Activated T-helper 2 cell treated with anti-CD3 and anti-CD28 coated beads, Interferon-gamma antibody, Interleukin-2, Interleukin-4, amounts not matched to agents 10 μg/mL and 5 μg/mL and 100 μg/mL, durations not matched to agents 14 hours and 24 hours and 36 hours (primary cell): ENCODE results near the gene ZC3H6. TPM values are rescaled to one million over a fixed set of nuclear protein-coding genes. Genes with fewer than 3 reads are reported as not detected.

Experiments
- DNase-seq: peaks from one replicate; pipeline ENCODE4 v3.0.0; 2021; ENCODE audit warnings: low spot score
- H3K27ac Mint-ChIP-seq: one replicate; pipeline ENCODE4 v1.8.0; 2021; ENCODE audit warnings: mixed read lengths
- H3K27me3 Mint-ChIP-seq: one replicate; pipeline ENCODE4 v1.8.0; 2021; ENCODE audit warnings: low read depth, mixed read lengths
- H3K36me3 Mint-ChIP-seq: one replicate; pipeline ENCODE4 v1.8.0; 2021; ENCODE audit warnings: low read depth, mixed read lengths
- H3K4me1 Mint-ChIP-seq: one replicate; pipeline ENCODE4 v1.8.0; 2021; ENCODE audit warnings: low read depth, mixed read lengths
- H3K4me3 Mint-ChIP-seq: one replicate; pipeline ENCODE4 v1.8.0; 2021; ENCODE audit warnings: low read depth, mild to moderate bottlenecking, moderate library complexity, mixed read lengths
- H3K9me3 Mint-ChIP-seq: one replicate; pipeline ENCODE4 v1.8.0; 2021; ENCODE audit warnings: mixed read lengths
- intact Hi-C: fragments of 100-400 bp; cut with micrococcal nuclease; formaldehyde crosslinking; loops from one replicate; pipeline ENCODE4 v1.15.1; 2023
- total RNA-seq: library from RNA; stranded (reverse); gene quantifications from 2 replicates; pipeline ENCODE4 v1.2.3, GENCODE V29; 2022

ZC3H6 gene
- total RNA-seq, 1 donor from 2014 or later = 8.2 TPM

GRCh38 chr2:112314856-112315255 is 39.5 kb downstream of the ZC3H6 start:
- intact Hi-C loops = no loop called here
- Mint-ChIP-seq H3K27ac (no peak overlapping the region), H3K27me3 (no peaks in the 10 kb centered on the region), H3K9me3 (no peaks in the 10 kb centered on the region), H3K36me3 (peaks cover 9% of the 10 kb centered on the region), H3K4me3 (no peak overlapping the region), H3K4me1 (no peaks in the 10 kb centered on the region)
- DNase-seq = no peak

- Mint-ChIP-seq H3K27me3 (no peaks in the 10 kb centered on the region), H3K4me1 (no peaks in the 10 kb centered on the region), H3K9me3 (no peaks in the 10 kb centered on the region), H3K27ac (no peak overlapping the region), H3K4me3 (no peak overlapping the region), H3K36me3 (peaks cover 3% of the 10 kb centered on the region)
- no peak for DNase-seq
- intact Hi-C loops = no loop called here
Measured at GRCh38 chr2:112317303-112318158, 42.1 kb downstream of the ZC3H6 start.

- Mint-ChIP-seq H3K4me3 (no peak overlapping the region), H3K27me3 (no peaks in the 10 kb centered on the region), H3K9me3 (no peaks in the 10 kb centered on the region), H3K4me1 (no peaks in the 10 kb centered on the region), H3K27ac (no peak overlapping the region), H3K36me3 (peaks cover 5% of the 10 kb centered on the region)
- DNase-seq = no peak
- intact Hi-C loops = no loop called here
Measured at GRCh38 chr2:112318515-112318914, 43.1 kb downstream of the ZC3H6 start.

GRCh38 chr2:112321375-112322320 is 46.3 kb downstream of the ZC3H6 start:
- H3K27ac Mint-ChIP-seq = no peak overlapping the region
- no peak overlapping the region for H3K4me3 Mint-ChIP-seq
- no peaks in the 10 kb centered on the region for H3K27me3 Mint-ChIP-seq
- H3K4me1 Mint-ChIP-seq = no peaks in the 10 kb centered on the region
- no peak for DNase-seq
- peaks cover 10% of the 10 kb centered on the region for H3K36me3 Mint-ChIP-seq
- intact Hi-C loops = no loop called here
- H3K9me3 Mint-ChIP-seq = no peaks in the 10 kb centered on the region

DNA sequence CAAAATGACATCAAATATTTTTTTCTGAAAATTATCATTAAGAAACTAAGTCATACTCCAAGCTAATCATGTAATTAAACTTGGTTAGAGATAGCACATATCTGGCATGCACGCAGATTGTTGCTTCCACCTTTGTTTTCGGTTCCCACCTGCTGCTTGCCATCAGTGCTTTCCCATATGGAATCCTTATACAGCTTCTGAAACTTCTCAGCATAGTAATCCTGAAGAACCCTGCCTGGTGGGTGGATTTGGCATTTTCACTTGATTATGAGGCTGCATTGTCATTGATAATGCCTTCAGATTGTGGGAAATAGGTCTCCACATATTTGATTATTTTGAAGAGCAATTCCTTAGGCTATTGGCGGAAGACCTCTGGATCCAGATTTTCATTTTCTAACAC is 47.5 kb downstream of the ZC3H6 start:
- Mint-ChIP-seq H3K36me3 (peaks cover 22% of the 10 kb centered on the region), H3K4me3 (no peak overlapping the region), H3K27ac (no peak overlapping the region), H3K9me3 (peaks cover 3% of the 10 kb centered on the region), H3K27me3 (no peaks in the 10 kb centered on the region), H3K4me1 (no peaks in the 10 kb centered on the region)
- intact Hi-C loops = no loop called here
- DNase-seq = no peak

DNA sequence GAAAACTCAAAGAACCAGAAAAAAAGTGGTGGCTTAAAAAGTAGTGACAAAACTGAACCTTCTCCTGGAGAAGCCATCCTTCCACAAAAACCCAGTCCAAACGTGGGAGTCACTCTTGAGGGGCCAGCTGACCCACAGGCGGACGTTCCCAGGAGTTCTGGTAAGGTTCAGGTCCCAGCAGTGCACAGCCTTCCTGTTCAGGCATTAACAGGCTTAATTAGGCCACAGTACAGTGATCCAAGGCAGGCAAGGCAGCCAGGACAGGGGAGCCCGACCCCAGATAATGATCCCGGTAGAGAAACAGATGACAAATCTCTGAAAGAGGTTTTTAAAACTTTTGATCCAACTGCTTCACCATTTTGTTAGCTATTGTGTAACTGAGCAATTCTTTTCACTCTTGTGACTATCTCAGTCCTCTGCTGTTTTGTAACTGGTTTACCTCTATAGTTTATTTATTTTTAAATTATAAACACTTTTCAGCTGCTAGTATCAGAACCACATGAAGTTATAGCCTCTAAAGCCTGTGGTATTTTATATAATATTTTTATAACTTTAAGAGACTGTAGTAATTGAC is 56.8 kb downstream of the ZC3H6 start:
- no peak overlapping the region for H3K4me3 Mint-ChIP-seq
- intact Hi-C loops = no loop called here
- H3K36me3 Mint-ChIP-seq = peaks cover 19% of the 10 kb centered on the region
- peaks cover 6% of the 10 kb centered on the region for H3K9me3 Mint-ChIP-seq
- no peak overlapping the region for H3K27ac Mint-ChIP-seq
- H3K4me1 Mint-ChIP-seq = no peaks in the 10 kb centered on the region
- H3K27me3 Mint-ChIP-seq = no peaks in the 10 kb centered on the region
- DNase-seq = no peak

GRCh38 chr2:112335600-112335999 is 60.2 kb downstream of the ZC3H6 start:
- H3K4me3 Mint-ChIP-seq = no peak overlapping the region

GRCh38 chr2:112339986-112340385 is 64.6 kb downstream of the ZC3H6 start:
- H3K4me1 Mint-ChIP-seq = peaks cover 14% of the 10 kb centered on the region
- peaks cover 5% of the 10 kb centered on the region for H3K27me3 Mint-ChIP-seq
- intact Hi-C loops = no loop called here
- H3K36me3 Mint-ChIP-seq = no peaks in the 10 kb centered on the region
- H3K4me3 Mint-ChIP-seq = no peak overlapping the region
- no peak for DNase-seq
- no peaks in the 10 kb centered on the region for H3K9me3 Mint-ChIP-seq
- no peak overlapping the region for H3K27ac Mint-ChIP-seq

More at GRCh38 chr2:112335600-112335999, 60.2 kb downstream of the ZC3H6 start:
- no peaks in the 10 kb centered on the region for H3K9me3 Mint-ChIP-seq
- no peak overlapping the region for H3K27ac Mint-ChIP-seq
- H3K27me3 Mint-ChIP-seq = peaks cover 5% of the 10 kb centered on the region
- intact Hi-C loops = no loop called here
- DNase-seq = no peak
- no peaks in the 10 kb centered on the region for H3K4me1 Mint-ChIP-seq
- H3K36me3 Mint-ChIP-seq = peaks cover 7% of the 10 kb centered on the region

DNA sequence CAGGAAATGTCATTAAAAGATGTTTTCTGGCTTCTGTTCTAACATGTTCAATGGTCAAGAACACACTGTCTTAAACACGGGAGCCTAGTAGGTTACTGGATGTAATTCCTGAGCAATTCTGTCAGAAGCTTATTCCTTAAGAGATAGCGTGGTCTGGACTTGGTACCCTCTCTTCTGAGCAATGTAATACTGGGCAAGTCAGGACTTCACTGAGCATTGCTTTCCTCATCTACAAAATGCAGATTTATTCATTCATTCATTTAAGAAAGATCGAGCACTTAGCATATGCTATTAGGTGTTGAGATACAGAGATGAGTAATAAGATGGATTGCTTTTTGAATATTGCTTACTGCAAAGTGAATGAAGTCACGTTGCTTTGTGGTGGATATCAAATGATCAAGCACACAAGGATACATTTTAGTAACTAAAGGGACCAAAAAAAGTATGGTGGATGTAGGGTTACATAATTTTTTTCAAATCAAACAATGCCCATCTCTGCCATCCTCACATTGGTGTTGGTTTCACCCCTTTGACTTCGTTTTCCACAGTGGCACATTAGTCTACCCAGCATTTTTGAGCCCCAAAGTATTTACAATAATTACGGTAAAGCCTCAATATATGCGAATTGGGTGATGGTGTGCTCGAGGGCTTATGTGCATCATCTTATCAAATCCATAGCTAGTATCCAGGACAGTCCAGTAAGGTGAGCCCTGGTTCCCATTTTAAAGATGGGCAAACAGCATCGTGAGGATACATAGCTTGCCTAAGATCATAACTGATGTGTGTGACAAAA is 65.3 kb downstream of the ZC3H6 start:
- Mint-ChIP-seq H3K4me3 (no peak overlapping the region), H3K9me3 (no peaks in the 10 kb centered on the region), H3K4me1 (peaks cover 14% of the 10 kb centered on the region), H3K27ac (no peak overlapping the region), H3K27me3 (peaks cover 5% of the 10 kb centered on the region), H3K36me3 (no peaks in the 10 kb centered on the region)
- intact Hi-C loops = no loop called here
- no peak for DNase-seq

GRCh38 chr2:112342067-112342550 is 66.7 kb downstream of the ZC3H6 start:
- no peaks in the 10 kb centered on the region for H3K36me3 Mint-ChIP-seq
- H3K4me3 Mint-ChIP-seq = no peak overlapping the region
- H3K27me3 Mint-ChIP-seq = peaks cover 5% of the 10 kb centered on the region
- no peak overlapping the region for H3K27ac Mint-ChIP-seq
- no peak for DNase-seq
- peaks cover 14% of the 10 kb centered on the region for H3K4me1 Mint-ChIP-seq
- H3K9me3 Mint-ChIP-seq = peaks cover 7% of the 10 kb centered on the region
- intact Hi-C loops = no loop called here

- Mint-ChIP-seq H3K36me3 (no peaks in the 10 kb centered on the region), H3K4me1 (peaks cover 14% of the 10 kb centered on the region), H3K27me3 (peaks cover 5% of the 10 kb centered on the region), H3K27ac (peak overlapping the region; percentile 29), H3K9me3 (peaks cover 10% of the 10 kb centered on the region), H3K4me3 (no peak overlapping the region)
- intact Hi-C loops = no loop called here
- DNase-seq = no peak
Measured at GRCh38 chr2:112343827-112344585, 68.6 kb downstream of the ZC3H6 start.
